GM23248 (cell line): ENCODE data around the gene SLC16A12. TPM values are rescaled to one million over a fixed set of nuclear protein-coding genes. Genes with fewer than 3 reads are reported as not detected.

Experiments
- DNase-seq: peaks from one replicate; pipeline ENCODE4 v3.0.0-alpha.2; 2015
- H2AFZ ChIP-seq: fragments of 200-600 bp; sonication (generic); 2 replicates; pipeline ENCODE4 v1.6.1; 2016; ENCODE audit warnings: antibody characterized with exemption
- H3F3A ChIP-seq: fragments of 200-600 bp; sonication (generic); 2 replicates; pipeline ENCODE4 v1.6.1; 2016; ENCODE audit warnings: mild to moderate bottlenecking, antibody characterized with exemption, mixed run types; ENCODE audit not compliant: insufficient read depth
- H3K27ac ChIP-seq: fragments of 200-600 bp; sonication (generic); 2 replicates; pipeline ENCODE4 v1.5.1; 2016; ENCODE audit warnings: mild to moderate bottlenecking
- H3K27me3 ChIP-seq: fragments of 200-600 bp; sonication (generic); replicated peaks from 2 replicates; pipeline ENCODE4 v1.6.1; 2016; ENCODE audit warnings: mild to moderate bottlenecking; ENCODE audit not compliant: insufficient read depth
- H3K36me3 ChIP-seq: fragments of 200-600 bp; sonication (generic); 2 replicates; pipeline ENCODE4 v1.6.1; 2016; ENCODE audit warnings: low read depth, mild to moderate bottlenecking
- H3K4me1 ChIP-seq: fragments of 200-600 bp; sonication (generic); 2 replicates; pipeline ENCODE4 v1.6.1; 2016; ENCODE audit warnings: mild to moderate bottlenecking; ENCODE audit not compliant: insufficient read depth
- H3K4me2 ChIP-seq: fragments of 200-600 bp; sonication (generic); one replicate; pipeline ENCODE4 v1.6.1; 2016; ENCODE audit warnings: mild to moderate bottlenecking; ENCODE audit not compliant: unreplicated experiment
- H3K4me3 ChIP-seq: fragments of 200-600 bp; sonication (generic); 2 replicates; pipeline ENCODE4 v1.5.1; 2016; ENCODE audit warnings: mild to moderate bottlenecking
- H3K79me2 ChIP-seq: fragments of 200-600 bp; sonication (generic); 2 replicates; pipeline ENCODE4 v1.6.1; 2016; ENCODE audit warnings: mild to moderate bottlenecking; ENCODE audit not compliant: insufficient read depth
- H3K9ac ChIP-seq: fragments of 200-600 bp; sonication (generic); 2 replicates; pipeline ENCODE4 v1.6.1; 2016; ENCODE audit warnings: mild to moderate bottlenecking
- H3K9me2 ChIP-seq: fragments of 200-600 bp; sonication (generic); 2 replicates; pipeline ENCODE4 v1.6.1; 2016; ENCODE audit warnings: mixed run types, mild to moderate bottlenecking, moderate library complexity; ENCODE audit not compliant: insufficient read depth
- H3K9me3 ChIP-seq: fragments of 200-600 bp; sonication (generic); one replicate; pipeline ENCODE4 v1.6.1; 2017; ENCODE audit warnings: low read depth
- H4K20me1 ChIP-seq: fragments of 200-600 bp; sonication (generic); 2 replicates; pipeline ENCODE4 v1.6.0; 2016; ENCODE audit not compliant: insufficient read depth
- EZH2 ChIP-seq: fragments of 200-600 bp; sonication (generic); IDR thresholded peaks from 2 replicates; pipeline ENCODE4 v1.6.1; 2018; ENCODE audit warnings: antibody characterized with exemption, mild to moderate bottlenecking; ENCODE audit not compliant: insufficient read depth, poor library complexity, severe bottlenecking
- EZH2phosphoT487 ChIP-seq: fragments of 200-600 bp; sonication (generic); IDR thresholded peaks from 2 replicates; pipeline ENCODE4 v1.6.1; 2018; ENCODE audit warnings: antibody characterized with exemption, moderate library complexity, mild to moderate bottlenecking, low read depth; ENCODE audit not compliant: insufficient read depth
- WGBS, 2 experiments: methylation state at CpG; one replicate each; pipeline ENCODE4 v1.1.6; 2015 to 2017; ENCODE audit warnings: low lambda C conversion rate in 2 of 2, low coverage in 1 of 2; ENCODE audit errors: missing lambda C conversion rate in 2 of 2; 5-methylcytosine and 5-hydroxymethylcytosine counted together
- in situ Hi-C: fragments of 300-500 bp; cut with MboI; formaldehyde crosslinking; loops from 2 replicates; pipeline ENCODE4 v1.15.0; 2020
- polyA plus RNA-seq: library from polyadenylated mRNA; unstranded; fragments of >200 nt; fragmentation: Nextera tagmentation; extraction: Ambion mirVana; gene quantifications from 2 replicates; pipeline ENCODE4 v1.2.1, GENCODE V29; 2016
- total RNA-seq: library from RNA; depleted of rRNA; stranded (reverse); fragments of >200 nt; shearing (Covaris generic); gene quantifications from 2 replicates; pipeline ENCODE4 v1.2.3, GENCODE V29; 2014

Gene SLC16A12
- total and polyA plus RNA-seq, 2 experiments from 2014 or later, result not detected

- DNase-seq, result no peak
- no peak overlapping the region for H3K27ac ChIP-seq
- H3K27me3 ChIP-seq, result no peaks in the 10 kb centered on the region
- peaks cover 20% of the 10 kb centered on the region for H3F3A ChIP-seq
- TF ChIP-seq EZH2phosphoT487, result no peak
- TF ChIP-seq EZH2, result no peak
- no peaks in the 10 kb centered on the region for H4K20me1 ChIP-seq
- no peak overlapping the region for H3K9ac ChIP-seq
- H3K36me3 ChIP-seq, result no peaks in the 10 kb centered on the region
- no peak overlapping the region for H2AFZ ChIP-seq
- no peak overlapping the region for H3K4me3 ChIP-seq
- in situ Hi-C loops, result loop anchor here (25.0 kb wide), 1 partner anchor 353 kb away; no protein-coding TSS in a partner anchor
- H3K9me3 ChIP-seq, result no peaks in the 10 kb centered on the region
- 93 to 97% methylated on average over 5 of the region's 5 CpGs for WGBS, 2 experiments
- no peak overlapping the region for H3K4me2 ChIP-seq
- no peaks in the 10 kb centered on the region for H3K9me2 ChIP-seq
- H3K4me1 ChIP-seq, result peaks cover 11% of the 10 kb centered on the region; the same call in 1 of the 2 replicates
- no peaks in the 10 kb centered on the region for H3K79me2 ChIP-seq
Measured at GRCh38 chr10:89390476-89391225, 144.7 kb downstream of the SLC16A12 start.

DNA sequence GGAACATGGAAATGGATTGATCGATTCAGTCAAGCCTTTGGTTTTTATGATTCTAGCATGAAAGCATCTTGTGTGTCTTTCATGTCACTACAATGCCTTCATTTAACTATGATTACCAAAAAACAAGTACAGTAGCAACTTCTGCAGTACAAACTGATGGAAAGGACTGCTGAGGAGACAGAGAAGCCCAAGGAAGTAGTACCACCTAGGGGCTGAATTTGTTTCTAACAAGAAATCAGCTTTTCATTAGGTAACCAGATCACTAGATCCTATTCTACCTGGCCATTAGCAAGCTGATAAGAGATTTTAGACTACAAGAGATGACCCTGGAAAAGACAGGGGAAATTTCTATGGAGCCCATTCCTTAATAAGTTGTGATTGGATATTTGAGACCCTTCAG lies 146.1 kb downstream of the SLC16A12 start:
- TF ChIP-seq EZH2phosphoT487 (no peak), EZH2 (no peak)
- Histone ChIP-seq H3K36me3 (no peaks in the 10 kb centered on the region), H3K4me3 (no peak overlapping the region), H3K27ac (no peak overlapping the region), H3K9me2 (no peaks in the 10 kb centered on the region), H3K4me2 (no peak overlapping the region), H3K9ac (no peak overlapping the region), H3K27me3 (no peaks in the 10 kb centered on the region), H3F3A (peaks cover 20% of the 10 kb centered on the region), H3K79me2 (no peaks in the 10 kb centered on the region), H3K4me1 (peaks cover 17% of the 10 kb centered on the region; the same call in 1 of the 2 replicates), H3K9me3 (no peaks in the 10 kb centered on the region), H2AFZ (peak overlapping the region; percentile 21; the same call in 1 of the 2 replicates), H4K20me1 (no peaks in the 10 kb centered on the region)
- DNase-seq, result peak; percentile 57
- in situ Hi-C loops, result loop anchor here (25.0 kb wide), 1 partner anchor 352 kb away; no protein-coding TSS in a partner anchor
- WGBS, 2 experiments, result 8 to 14% methylated on average over 1 of the region's 1 CpG

- Histone ChIP-seq H3K9ac (no peak overlapping the region), H3K36me3 (no peaks in the 10 kb centered on the region), H3K79me2 (no peaks in the 10 kb centered on the region), H4K20me1 (no peaks in the 10 kb centered on the region), H3K9me3 (no peaks in the 10 kb centered on the region), H3K9me2 (no peaks in the 10 kb centered on the region), H3K4me3 (no peak overlapping the region), H2AFZ (peak overlapping the region; percentile 21; the same call in 1 of the 2 replicates), H3K27me3 (no peaks in the 10 kb centered on the region), H3K4me2 (no peak overlapping the region), H3K4me1 (peaks cover 17% of the 10 kb centered on the region; the same call in 1 of the 2 replicates), H3F3A (peaks cover 20% of the 10 kb centered on the region), H3K27ac (no peak overlapping the region)
- TF ChIP-seq EZH2phosphoT487 (no peak), EZH2 (no peak)
- in situ Hi-C loops, result loop anchor here (25.0 kb wide), 1 partner anchor 352 kb away; no protein-coding TSS in a partner anchor
- no peak for DNase-seq
- WGBS, 2 experiments, result 22 to 41% methylated on average over 2 of the region's 2 CpGs
Measured at GRCh38 chr10:89388806-89389205, 146.6 kb downstream of the SLC16A12 start.

DNA sequence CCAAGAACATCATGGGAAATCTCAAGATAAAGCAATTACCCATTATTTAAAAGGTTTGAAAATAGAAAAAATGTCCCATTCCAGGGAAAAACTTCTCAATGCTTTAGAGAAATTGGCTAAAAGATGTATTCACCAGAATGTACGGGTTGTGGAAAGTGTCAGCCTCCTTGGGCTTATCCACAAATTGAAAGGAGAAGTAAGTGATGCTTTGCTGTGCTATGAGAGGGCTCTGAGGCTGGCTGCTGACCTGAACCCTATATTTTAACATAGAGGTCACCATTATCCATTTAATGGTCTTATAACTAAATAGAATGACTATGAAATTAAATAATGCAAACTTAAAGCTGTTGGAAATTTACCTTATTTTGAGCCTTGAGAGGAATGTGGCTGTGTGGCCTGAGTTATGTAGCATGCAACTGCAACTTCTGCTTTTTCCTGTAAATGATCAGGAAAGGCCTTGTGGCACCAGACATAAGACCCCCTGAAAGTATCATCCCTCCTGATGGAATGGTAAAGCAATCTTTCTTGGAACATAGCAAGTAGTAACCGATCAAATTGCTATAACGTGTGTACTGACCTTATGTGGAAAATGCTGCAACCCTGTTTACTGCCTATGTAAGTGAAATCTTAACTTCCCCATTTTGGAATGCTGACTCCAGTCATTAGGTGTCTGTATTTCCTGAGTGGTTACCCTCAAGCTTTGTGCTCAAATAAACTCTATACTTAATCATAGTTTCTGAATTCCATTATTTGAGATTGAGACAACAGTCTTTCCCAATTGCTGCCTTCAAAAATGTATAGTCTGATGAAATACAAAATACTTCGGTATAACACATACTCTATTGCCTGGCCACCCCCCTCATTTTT lies 150.7 kb downstream of the SLC16A12 start:
- Histone ChIP-seq H3K27me3 (no peaks in the 10 kb centered on the region), H3K9me2 (no peaks in the 10 kb centered on the region), H3K9me3 (no peaks in the 10 kb centered on the region), H4K20me1 (no peaks in the 10 kb centered on the region), H3K79me2 (no peaks in the 10 kb centered on the region), H2AFZ (no peak overlapping the region), H3K4me1 (peaks cover 9% of the 10 kb centered on the region; the same call in 1 of the 2 replicates), H3K4me2 (peak overlapping the region; percentile 1), H3F3A (no peaks in the 10 kb centered on the region), H3K9ac (no peak overlapping the region), H3K4me3 (no peak overlapping the region), H3K36me3 (no peaks in the 10 kb centered on the region), H3K27ac (no peak overlapping the region)
- in situ Hi-C loops, result loop anchor here (25.0 kb wide), 1 partner anchor 347 kb away; no protein-coding TSS in a partner anchor
- no peak for TF ChIP-seq EZH2
- no peak for TF ChIP-seq EZH2phosphoT487
- peak; percentile 28 for DNase-seq
- 72 to 84% methylated on average over 4 of the region's 4 CpGs for WGBS, 2 experiments
